Measurements from ENCODE around the gene SPRED3. TPM values are rescaled to one million over a fixed set of nuclear protein-coding genes. Genes with fewer than 3 reads are reported as not detected.

Gene SPRED3
- total RNA-seq, 1 donor from 2014 or later, result 1.6 TPM

- no peak overlapping the region for H3K4me3 ChIP-seq
These were observed 5.3 kb upstream of the SPRED3 start for GRCh38 chr19:38383184-38383583.

GRCh38 chr19:38383743-38384142 is 4.8 kb upstream of the SPRED3 start:
- Histone ChIP-seq H3K36me3 (peaks cover 52% of the 10 kb centered on the region), H3K27me3 (no peaks in the 10 kb centered on the region), H3K4me1 (peaks cover 20% of the 10 kb centered on the region), H3K27ac (no peak overlapping the region), H3K9me3 (no peaks in the 10 kb centered on the region), H3K4me3 (no peak overlapping the region)
- no peak for ATAC-seq
- intact Hi-C loops (cut with DNase I), result no loop called here
- TF ChIP-seq CTCF (IDR thresholded peaks at IDR 0.05), result no peak
- DNase-seq, result no peak

More at GRCh38 chr19:38383184-38383583, 5.3 kb upstream of the SPRED3 start:
- intact Hi-C loops (cut with DNase I), result no loop called here
- ATAC-seq, result no peak
- peaks cover 20% of the 10 kb centered on the region for H3K4me1 ChIP-seq
- peaks cover 53% of the 10 kb centered on the region for H3K36me3 ChIP-seq
- H3K27me3 ChIP-seq, result no peaks in the 10 kb centered on the region
- H3K9me3 ChIP-seq, result no peaks in the 10 kb centered on the region
- no peak overlapping the region for H3K27ac ChIP-seq
- no peak for TF ChIP-seq CTCF (IDR thresholded peaks at IDR 0.05)
- DNase-seq, result no peak

- H3K27me3 ChIP-seq, result no peaks in the 10 kb centered on the region
- intact Hi-C loops (cut with DNase I), result no loop called here
- TF ChIP-seq CTCF (IDR thresholded peaks at IDR 0.05), result no peak
- no peak overlapping the region for H3K27ac ChIP-seq
- ATAC-seq (no peak), DNase-seq (no peak)
- peaks cover 25% of the 10 kb centered on the region for H3K4me1 ChIP-seq
- no peak overlapping the region for H3K4me3 ChIP-seq
- H3K36me3 ChIP-seq, result peaks cover 46% of the 10 kb centered on the region
- H3K9me3 ChIP-seq, result no peaks in the 10 kb centered on the region
These were observed 4.1 kb upstream of the SPRED3 start for GRCh38 chr19:38384209-38385027.

- H3K27me3 ChIP-seq, result no peaks in the 10 kb centered on the region
- intact Hi-C loops (cut with DNase I), result no loop called here
- TF ChIP-seq CTCF (IDR thresholded peaks at IDR 0.05), result no peak
- ATAC-seq, result no peak
- peaks cover 25% of the 10 kb centered on the region for H3K4me1 ChIP-seq
- no peak for DNase-seq
- H3K27ac ChIP-seq, result no peak overlapping the region
- H3K4me3 ChIP-seq, result no peak overlapping the region
- peaks cover 37% of the 10 kb centered on the region for H3K36me3 ChIP-seq
- no peaks in the 10 kb centered on the region for H3K9me3 ChIP-seq
These were observed 3.3 kb upstream of the SPRED3 start for GRCh38 chr19:38385057-38385803.

- H3K4me1 ChIP-seq, result peaks cover 25% of the 10 kb centered on the region
- no peak overlapping the region for H3K27ac ChIP-seq
- ATAC-seq (no peak), DNase-seq (no peak)
- intact Hi-C loops (cut with DNase I), result no loop called here
- no peaks in the 10 kb centered on the region for H3K9me3 ChIP-seq
- no peak for TF ChIP-seq CTCF (IDR thresholded peaks at IDR 0.05)
- no peaks in the 10 kb centered on the region for H3K27me3 ChIP-seq
- no peak overlapping the region for H3K4me3 ChIP-seq
- peaks cover 33% of the 10 kb centered on the region for H3K36me3 ChIP-seq
These were observed 2.7 kb upstream of the SPRED3 start for GRCh38 chr19:38385804-38386257.

Data from upper lobe of right lung (tissue), 1 donor.